NCI-H2107 treated with DMSO at 0.1 percent for 48 hours (cell line): ENCODE data around the gene GLRX.
"Not testable (repeated sequence)": the region's sequence is repeated elsewhere in the genome, so short reads cannot be mapped to it uniquely, and the experiment has no call there.

ENCODE experiments used
- DNase-seq: peaks from one replicate; lab custom pipeline; 2025; ENCODE audit not compliant: unreplicated experiment; lab: John Stamatoyannopoulos, UW

GLRX gene

GRCh38 chr5:95853490-95853889 lies 31.0 kb upstream of the GLRX start:
- DNase-seq, result no peak

GRCh38 chr5:95852567-95852966 lies 30.0 kb upstream of the GLRX start:
- no peak for DNase-seq

GRCh38 chr5:95851141-95851540 lies 28.6 kb upstream of the GLRX start:
- DNase-seq, result not testable (repeated sequence)

- no peak for DNase-seq
These were observed 27.9 kb upstream of the GLRX start for GRCh38 chr5:95850391-95850894.

- DNase-seq, result no peak
These were observed 26.2 kb upstream of the GLRX start for GRCh38 chr5:95848701-95849100.

DNA sequence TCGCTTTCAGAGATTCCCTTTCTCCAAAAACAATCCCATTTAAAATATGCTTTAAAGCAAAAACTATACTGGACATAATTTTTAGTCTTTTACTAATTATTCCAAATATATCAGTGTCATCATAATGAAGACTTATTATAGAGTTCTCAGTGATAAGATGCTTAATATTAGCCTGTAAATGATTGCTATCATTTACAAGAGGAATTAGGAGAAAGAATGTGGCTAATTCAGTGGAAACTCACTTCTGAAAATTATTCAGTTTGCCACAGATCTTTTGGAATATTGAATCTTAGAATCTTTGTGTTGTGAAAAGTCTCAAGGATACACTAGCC lies 24.7 kb upstream of the GLRX start:
- no peak for DNase-seq

- peak; percentile 38 for DNase-seq
These were observed 24.2 kb upstream of the GLRX start for GRCh38 chr5:95846554-95847260.

DNA sequence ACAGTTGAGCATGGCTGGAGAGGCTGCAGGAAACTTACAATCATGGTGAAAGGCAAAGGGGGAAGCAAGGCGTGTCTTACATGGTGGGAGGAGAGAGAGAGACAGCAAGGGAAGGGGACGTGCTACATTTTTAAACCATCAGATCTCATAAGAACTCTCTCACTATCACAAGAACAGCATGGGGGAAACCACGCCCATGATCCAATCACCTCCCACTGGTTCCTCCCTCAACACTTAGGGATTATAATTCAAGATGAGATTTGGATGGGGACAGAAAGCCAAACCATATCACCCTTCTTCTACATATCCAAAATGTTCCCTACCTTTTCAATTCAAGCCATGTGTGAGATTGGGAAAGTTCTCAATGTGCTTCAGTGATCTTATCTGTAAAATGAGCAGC lies 22.9 kb upstream of the GLRX start:
- DNase-seq, result no peak

DNA sequence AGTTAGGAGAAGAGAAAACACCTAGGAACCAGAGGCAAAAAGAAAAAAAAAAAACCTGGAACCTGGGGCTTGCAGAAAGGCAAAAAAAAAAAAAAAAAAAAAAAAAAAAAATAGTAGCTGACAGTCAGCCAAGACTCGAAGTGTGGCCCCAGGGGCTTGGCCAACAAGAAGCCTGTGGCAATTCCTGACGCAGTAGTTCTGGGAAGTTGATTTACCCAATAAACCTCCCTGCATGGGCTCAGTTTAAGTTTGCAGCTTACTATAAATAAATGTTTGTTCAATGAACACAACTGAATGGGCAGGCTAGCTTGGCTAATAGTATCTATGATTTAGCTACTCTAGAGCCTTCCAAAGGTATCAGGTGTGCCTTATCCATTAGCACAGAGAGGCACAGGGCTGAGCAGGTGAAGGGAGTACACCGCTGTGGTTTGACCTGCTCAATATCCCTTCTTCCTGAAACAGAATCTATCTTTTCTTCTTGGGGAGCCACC lies 21.3 kb upstream of the GLRX start:
- DNase-seq, result no peak

GRCh38 chr5:95842854-95843544 lies 20.5 kb upstream of the GLRX start:
- peak; percentile 53 for DNase-seq

- DNase-seq, result no peak
These were observed 19.6 kb upstream of the GLRX start for GRCh38 chr5:95841914-95842812.

DNA sequence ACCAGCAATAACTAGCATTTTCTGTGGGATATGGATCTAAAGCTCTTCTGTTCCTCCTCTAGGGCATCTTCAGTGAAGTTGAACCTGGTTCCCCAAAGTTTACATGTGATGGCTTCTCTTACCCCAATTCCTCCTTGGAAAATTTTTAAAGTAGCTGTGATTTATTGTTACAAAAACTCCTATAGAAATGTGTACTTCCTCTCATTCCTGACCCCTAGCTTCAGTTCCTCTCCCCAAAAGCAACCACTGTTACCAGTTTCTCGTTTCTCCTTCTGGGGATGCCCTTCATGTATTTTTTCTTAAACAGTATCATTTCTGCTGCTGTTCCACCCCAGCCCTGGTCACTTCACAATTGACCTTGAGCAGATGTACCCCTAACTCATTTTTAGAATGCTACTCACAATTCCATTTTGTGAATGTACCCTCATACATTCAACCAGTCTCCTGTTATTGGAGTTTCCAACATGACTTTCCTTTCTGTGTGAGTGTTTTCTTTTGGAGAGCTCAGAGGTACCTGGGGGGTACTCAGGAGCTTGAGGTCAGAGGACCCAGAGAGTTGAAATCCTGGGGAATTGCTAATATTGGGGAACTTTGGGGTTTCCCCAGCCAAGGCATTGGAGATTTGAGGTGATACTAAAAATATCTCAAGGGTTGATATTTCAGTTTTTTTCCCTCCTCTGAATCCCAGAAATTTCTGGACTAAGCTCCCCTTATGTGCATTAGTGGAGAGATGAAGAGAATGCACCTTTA lies 18.6 kb upstream of the GLRX start:
- DNase-seq, result no peak

DNA sequence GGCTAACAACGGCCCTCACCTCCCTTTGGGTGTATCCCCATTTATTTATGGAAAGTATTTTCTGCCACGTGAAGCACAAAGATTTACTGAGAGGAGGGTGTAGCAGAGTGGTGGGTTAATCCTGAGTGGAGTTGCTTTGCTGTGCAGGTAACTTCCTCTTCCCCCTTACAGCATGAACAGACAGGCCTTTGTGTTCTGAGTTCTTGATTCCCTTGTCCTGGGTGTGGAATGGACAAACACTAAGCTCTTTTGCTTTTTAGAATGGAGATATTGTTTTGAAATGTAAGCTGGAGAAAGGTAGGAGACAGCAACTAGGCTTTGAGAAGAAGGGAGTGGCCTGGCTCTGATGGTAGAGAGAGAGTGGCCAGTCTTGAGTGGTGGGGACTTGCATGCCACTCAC lies 17.1 kb upstream of the GLRX start:
- no peak for DNase-seq

DNA sequence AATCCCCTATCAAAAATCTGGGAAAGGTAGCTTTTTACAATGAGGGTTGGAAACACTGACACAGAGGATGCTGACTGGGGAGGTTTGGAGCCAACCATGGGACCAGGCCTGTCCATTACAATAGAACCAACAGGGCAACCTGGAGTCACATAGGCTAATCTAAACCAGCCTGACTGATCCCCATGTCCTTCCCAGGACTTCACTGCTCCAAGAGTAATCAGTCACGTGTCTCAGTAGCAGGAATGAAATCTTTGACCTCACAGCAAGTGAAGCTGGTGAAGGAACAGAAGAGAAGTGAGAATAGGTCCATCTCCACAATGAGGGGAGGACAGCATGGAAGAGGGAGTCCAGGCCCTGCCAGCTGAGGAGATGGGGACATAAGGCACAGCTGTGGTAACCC lies 16.0 kb upstream of the GLRX start:
- no peak for DNase-seq

DNA sequence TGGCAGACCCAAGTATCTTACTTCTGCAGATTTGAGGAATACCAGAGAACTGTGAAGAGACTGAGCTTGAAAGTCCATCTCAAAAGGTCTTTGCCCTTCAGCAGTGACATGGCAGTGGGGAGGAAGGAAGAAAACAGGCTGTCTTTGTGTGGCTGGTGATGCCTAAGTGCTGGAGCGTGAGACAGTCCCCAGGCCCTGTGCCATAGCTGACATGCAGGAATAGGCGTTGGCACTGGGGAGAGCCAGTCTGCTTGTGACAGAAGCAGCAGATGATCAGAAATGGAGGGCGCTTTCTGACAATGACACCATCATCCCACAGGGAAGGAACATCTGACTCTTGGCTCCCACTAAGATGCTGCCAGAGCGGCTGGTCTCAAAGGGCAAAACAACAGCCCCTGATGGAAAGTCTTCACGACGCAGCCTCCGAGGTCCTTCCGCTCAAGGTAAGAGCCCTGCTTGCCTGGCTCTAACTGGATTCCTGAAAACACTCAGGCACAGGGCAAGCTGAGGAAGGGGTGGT lies 15.5 kb upstream of the GLRX start:
- no peak for DNase-seq

GRCh38 chr5:95837492-95837891 lies 15.0 kb upstream of the GLRX start:
- no peak for DNase-seq

GRCh38 chr5:95836971-95837370 lies 14.4 kb upstream of the GLRX start:
- not testable (repeated sequence) for DNase-seq

- DNase-seq, result no peak
These were observed 14.0 kb upstream of the GLRX start for GRCh38 chr5:95836544-95836943.

GRCh38 chr5:95835682-95836385 lies 13.3 kb upstream of the GLRX start:
- DNase-seq, result no peak

DNA sequence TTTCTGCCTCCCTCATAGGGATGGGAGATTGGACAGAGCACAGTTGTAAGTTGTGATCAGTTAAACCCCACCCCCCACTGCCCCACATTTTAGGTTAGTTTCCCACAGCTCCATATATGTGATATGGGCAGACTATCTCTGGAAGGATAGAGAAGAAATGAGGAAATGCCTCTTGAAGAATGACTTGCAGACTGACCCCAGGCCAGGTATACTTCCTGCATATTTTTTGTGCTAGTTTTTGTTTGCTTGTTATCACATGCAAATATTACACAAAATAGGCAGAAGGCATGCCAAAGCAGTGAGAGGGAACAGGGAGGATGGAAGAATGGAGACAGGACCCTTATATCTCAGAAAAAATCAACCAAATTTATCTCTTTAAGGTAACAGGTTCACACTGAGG lies 10.1 kb upstream of the GLRX start:
- no peak for DNase-seq
